Ramos (cell line): Measurements from ENCODE around the gene NPC1.

Source experiments
- in situ Hi-C: fragments of 300-500 bp; cut with MboI; formaldehyde crosslinking; loops from one replicate; pipeline ENCODE4 v1.14.3; 2022; ENCODE audit warnings: low sequenced_read_pairs; ENCODE audit not compliant: unreplicated experiment

The NPC1 gene

GRCh38 chr18:23612434-23613090 is 26.3 kb upstream of the NPC1 start:
- in situ Hi-C loops: no loop called here

DNA sequence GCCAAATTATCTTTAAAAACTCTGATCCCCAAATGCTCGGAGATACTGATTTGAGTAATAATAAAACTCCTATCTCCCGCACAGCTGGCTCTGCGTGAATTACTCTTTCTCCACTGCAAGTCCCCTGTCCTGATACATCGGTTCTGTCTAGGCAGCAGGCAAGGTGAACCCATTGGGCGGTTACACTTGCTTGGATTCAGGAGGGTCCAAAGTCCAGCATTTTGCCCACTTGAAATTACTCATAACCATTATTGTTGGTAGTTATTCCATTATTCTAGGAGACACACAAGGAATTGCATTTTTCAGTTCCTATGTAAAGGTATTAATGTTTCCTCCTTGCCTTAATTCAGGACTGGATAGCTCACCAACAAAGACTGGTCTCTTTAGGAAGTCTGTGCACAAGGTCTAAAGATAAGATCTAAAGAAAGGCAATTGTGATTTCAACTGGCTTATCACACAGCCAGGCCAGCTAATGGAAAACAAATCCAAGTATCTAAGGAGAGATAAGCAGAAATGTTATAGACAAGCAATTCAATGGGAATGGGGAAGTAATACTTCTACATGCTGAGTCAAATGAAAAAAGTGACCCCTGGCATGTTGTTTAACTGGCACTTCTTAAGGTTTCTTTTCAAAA is 23.2 kb upstream of the NPC1 start:
- in situ Hi-C loops: no loop called here

DNA sequence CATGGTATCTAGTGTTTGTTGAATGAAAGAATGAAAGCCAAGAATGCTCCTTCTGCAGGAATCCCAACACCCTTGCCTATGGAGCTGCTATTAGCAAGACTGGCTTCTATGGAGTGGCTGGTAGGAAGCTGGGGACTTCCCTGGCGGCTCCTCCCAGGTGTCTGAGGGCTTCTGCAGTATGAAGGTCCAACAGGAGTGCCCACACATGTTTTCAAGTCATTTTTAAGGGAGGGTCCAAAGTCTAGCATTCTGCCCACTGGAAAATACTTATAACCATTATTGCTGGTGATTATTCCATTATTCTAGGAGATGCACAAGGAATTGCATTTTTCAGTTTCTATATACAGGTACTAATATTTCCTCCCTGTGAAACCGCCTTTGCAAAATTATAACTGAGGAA is 21.9 kb upstream of the NPC1 start:
- in situ Hi-C loops: no loop called here

DNA sequence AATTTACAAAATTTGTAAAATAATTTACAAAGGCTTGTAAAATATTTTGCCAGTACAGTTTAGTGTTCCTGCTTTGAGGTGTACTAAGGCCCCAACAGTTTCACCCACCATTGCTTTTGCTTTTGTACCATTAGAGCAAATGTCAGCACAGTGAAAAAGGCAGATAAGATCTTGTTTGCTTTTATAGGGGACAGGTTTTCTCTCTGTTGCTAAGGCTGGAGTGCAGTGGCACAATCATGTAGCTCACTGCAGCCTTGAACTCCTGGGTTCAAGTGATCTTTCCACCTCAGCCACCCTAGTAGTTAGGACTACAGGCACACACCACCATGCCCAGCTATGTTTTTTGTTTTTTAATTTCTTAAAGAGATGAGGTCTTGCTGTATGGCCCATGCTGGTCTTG is 19.6 kb upstream of the NPC1 start:
- in situ Hi-C loops: no loop called here

- in situ Hi-C loops: no loop called here
Observed at GRCh38 chr18:23599809-23600208, 13.5 kb upstream of the NPC1 start.

- in situ Hi-C loops: no loop called here
Observed at GRCh38 chr18:23596183-23596582, 9.9 kb upstream of the NPC1 start.

DNA sequence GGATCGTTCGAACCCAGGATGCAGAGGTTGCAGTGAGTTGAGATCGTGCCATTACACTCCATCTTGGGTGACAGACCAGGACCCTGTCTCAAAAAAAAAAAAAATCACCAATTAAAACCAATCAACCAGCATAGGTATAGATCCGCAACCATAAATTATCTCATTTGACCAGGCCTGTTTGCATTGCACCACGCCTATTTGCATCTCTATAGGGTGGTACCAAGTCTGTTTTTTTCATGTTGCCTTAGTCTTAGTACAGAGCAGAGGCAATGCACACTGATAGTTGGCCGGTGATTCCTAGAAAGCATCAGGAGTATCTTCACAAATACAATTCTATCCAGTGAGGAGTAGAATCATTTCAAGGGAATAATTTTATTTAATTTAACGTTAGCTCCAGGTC is 9.3 kb upstream of the NPC1 start:
- in situ Hi-C loops: no loop called here

DNA sequence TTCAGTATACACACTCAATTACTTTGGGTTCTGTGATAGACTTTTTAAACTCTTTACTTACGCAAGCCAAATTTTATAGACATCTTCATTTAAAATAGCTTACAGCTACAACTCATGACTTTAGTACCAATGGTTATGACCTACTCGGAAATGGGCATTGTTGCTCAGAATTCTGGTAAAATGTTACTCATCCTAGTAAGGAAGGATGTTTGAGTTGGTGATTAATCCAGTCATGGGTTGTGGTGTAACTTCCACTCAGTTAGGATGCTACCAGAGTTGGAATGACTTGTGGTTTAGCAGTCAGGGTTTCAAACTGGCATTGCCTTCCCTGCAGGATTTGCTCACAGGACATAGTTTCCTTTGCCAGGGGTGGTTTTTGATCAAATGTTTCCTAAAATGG is 7.4 kb upstream of the NPC1 start:
- in situ Hi-C loops: no loop called here

GRCh38 chr18:23592911-23593310 is 6.6 kb upstream of the NPC1 start:
- in situ Hi-C loops: no loop called here

DNA sequence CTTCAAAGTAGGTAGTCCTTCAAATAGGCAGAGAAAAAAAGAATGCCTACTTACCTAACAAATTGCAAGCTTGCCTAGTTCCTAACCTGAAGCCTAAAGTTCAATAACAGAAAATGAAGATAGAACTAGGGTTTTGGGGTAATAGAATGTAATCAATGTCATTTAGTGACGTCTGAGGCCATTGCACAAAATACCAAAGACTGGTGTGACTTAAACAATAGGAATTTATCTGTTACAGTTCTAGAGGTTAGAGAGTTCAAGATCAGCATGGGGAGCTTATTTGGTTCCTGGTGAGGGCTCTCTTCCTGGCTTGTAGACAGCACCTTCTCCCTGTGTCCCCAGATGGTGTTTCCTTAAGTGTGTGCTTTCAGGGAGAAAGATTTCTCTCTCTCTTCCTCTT is 4.7 kb upstream of the NPC1 start:
- in situ Hi-C loops: no loop called here

- in situ Hi-C loops: no loop called here
Observed at GRCh38 chr18:23588836-23589560, 2.7 kb upstream of the NPC1 start.

DNA sequence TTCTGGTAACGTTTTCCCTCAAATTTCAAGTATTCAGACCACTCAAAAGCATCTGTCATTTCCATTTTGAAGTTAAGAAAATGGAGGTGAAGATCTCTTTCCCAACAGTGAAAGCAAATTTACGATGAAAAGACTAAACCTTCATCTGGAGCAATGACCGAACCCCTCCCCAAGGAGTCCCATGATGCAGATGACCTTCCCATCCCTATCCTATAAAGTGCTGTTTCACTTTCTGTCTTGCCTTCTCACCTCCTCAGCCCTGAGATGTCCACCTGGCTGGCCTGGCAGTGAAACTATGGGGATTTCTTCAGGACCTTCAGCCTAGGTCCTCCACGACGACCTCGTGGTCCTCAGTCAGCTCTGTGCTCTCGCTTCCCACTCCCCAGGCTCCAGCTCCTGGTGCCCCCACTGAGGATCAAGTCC is 925 bp upstream of the NPC1 start:
- in situ Hi-C loops: no loop called here

DNA sequence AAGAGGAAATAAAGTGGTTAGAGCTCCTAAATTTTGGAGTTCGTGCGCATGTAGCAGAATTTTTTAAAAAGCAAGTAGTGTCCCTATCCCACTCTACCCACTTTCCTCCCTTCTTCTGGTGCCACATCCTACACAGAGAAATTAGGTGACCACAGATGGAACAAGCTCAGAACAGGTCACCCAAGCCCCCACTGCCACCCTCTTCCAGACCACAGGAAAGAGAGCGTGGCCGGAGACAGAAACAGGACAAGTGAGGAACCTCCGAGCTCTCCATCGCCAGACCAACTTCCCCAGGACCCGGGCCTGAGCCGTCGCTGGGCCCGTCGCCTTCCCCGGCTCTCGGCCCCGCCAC is 433 bp downstream of the NPC1 start:
- in situ Hi-C loops: no loop called here

GRCh38 chr18:23585007-23585871 is 1.1 kb downstream of the NPC1 start:
- in situ Hi-C loops: no loop called here

DNA sequence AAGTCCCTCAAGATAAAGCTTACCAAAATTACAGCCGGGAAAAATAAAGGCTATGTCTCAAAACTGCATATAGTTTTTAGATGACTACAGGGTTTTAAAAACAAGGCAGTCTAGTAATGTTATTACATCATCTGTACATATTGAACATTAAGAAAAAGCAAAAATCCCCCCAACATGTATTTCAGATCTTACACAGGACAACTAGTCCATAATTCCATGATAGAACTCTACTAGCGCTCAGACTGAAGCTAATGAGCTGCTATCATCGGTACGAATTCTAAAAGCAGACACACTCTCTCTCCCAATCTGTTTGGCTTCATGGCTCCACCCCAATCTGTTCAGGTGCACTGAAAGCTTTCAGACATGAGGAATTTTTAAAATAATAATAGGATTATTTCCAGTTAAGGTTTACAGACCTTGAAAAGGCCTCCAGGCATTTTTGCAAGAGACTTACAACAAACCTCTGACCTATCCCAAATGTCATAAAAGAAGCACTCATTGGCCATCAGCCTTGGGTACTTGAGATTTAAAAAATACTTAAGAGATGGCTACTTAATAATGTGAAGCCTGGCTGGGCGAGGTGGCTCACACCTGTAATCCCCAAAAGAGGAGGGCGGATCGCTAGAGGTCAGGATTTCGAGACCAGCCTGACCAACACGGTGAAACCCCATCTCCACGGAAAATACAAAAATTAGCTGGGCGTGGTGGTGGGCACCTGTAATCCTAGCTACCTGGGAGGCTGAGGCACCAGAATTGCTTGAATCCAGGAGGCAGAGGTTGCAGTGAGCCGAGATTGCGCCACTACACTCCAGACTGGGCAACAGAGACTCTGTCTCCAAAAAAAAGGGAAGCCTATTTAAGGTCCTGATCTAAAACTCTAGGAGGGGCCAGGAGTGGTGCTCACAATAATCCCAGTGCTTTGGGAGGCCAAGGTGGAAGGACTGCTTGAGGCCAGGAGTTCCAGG is 2.0 kb downstream of the NPC1 start:
- in situ Hi-C loops: no loop called here

DNA sequence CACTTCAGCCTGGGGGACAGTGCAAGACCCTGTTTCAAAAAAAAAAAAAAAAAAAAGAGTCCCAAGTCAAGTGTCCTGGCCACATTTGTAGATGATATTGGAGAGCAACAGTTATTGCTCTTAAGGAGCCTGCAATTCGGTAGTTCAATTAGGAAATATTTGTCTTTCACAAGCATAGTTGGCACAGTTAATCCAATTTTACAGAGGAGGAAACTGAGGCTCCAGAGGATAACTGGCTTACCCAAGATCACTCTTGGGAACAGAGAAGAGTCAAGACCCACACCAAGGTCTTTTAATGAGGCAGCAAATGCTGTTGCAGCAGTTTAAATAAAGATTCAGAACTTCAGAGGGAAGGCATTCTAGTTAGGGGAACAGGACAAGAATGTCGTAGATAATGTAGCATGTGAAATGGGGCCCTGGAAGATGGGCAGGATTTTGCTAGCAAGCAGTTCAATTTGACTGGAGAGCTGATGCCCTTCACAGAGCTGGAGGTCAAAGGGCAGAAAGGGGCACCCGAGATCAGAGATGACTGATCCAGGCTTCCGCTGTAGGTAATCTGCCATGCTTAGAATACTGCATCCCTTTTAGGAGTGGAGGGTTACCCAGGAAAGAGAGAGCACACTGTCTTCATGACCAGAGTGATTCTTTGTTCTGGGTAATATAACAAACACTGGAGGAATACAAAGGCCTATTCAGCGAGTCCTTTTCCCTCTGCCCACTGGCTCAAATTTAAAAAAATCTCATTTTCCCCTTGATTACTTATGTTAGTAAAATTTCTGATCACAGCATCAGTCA is 3.0 kb downstream of the NPC1 start:
- in situ Hi-C loops: no loop called here

DNA sequence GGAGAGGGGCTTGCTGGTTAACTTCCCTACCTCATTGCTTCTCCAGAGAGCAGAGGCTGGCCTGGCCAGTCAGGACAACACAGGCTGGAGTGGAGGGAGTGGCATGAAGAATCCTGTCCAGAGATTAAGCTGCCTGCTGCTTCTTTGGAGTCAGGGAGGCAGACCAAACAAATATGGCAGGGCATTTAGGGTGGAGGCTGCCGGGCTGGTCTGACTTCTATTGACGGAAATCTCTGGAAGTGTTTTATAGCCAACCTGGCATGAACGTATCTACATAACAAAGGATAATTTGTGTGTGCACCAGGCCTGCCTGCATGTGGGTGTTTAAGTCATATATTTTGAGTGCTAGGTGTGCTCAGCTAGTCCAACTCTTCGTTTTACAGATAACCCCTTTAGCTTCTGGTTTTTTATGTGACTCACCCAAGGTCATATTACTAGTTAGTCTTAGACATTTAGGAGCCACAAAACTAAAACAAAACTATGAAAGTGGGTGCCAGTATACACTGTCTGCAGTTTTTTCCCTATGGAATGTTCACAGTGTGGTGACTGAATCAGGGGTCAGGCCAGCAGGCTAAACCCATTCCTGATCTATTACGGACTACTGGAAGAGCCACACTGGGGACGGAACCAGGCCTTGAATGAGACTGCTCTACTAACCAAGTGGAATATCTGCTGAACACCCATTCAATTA is 5.5 kb downstream of the NPC1 start:
- in situ Hi-C loops: no loop called here

- in situ Hi-C loops: loop anchor here (5.0 kb wide), 1 partner anchor 67 kb away; no protein-coding TSS in a partner anchor
Observed at GRCh38 chr18:23578891-23579653, 7.2 kb downstream of the NPC1 start.
